OCI-LY7 (cell line): Measurements from ENCODE around the gene LDLRAP1. TPM values are rescaled to one million over a fixed set of nuclear protein-coding genes. Genes with fewer than 3 reads are reported as not detected.

Experiments
- BruUV-seq: library from RNA; stranded (reverse); fragments of 400-500 nt; replicated peaks from 2 replicates; lab custom pipeline; 2021; lab: Mats Ljungman, UMichigan
- CTCF ChIA-PET: fragments of 300-600 bp; sonication (Branson Sonifier 250); formaldehyde crosslinking; loops from one replicate; lab custom pipeline; 2022; ENCODE audit warnings: antibody characterized with exemption; ENCODE audit not compliant: unreplicated experiment; lab: Charles Lee
- POLR2A ChIA-PET: fragments of 300-600 bp; sonication (Branson Sonifier 250); formaldehyde crosslinking; loops from one replicate; lab custom pipeline; 2022; ENCODE audit warnings: antibody characterized with exemption; lab: Charles Lee
- DNase-seq: peaks from one replicate; pipeline ENCODE4 v3.0.0-alpha.2; 2015; ENCODE audit warnings: low spot score
- H2AFZ ChIP-seq: fragments of 200-600 bp; sonication (generic), shearing (Covaris generic); 2 replicates; pipeline ENCODE4 v1.6.1; 2014; ENCODE audit warnings: mild to moderate bottlenecking, antibody characterized with exemption, low read length, moderate library complexity
- H3K27ac ChIP-seq: fragments of 200-600 bp; sonication (generic); 2 replicates; pipeline ENCODE4 v1.5.1; 2014; ENCODE audit warnings: mixed run types, low read depth, mild to moderate bottlenecking, moderate library complexity, low read length, inconsistent platforms; ENCODE audit not compliant: poor library complexity, severe bottlenecking
- H3K36me3 ChIP-seq: fragments of 200-600 bp; sonication (generic); 2 replicates; pipeline ENCODE4 v1.6.1; 2014; ENCODE audit warnings: mild to moderate bottlenecking, antibody characterized with exemption, low read length, moderate library complexity, mixed read lengths; ENCODE audit not compliant: insufficient read depth
- H3K4me1 ChIP-seq: fragments of 200-600 bp; sonication (generic); 2 replicates; pipeline ENCODE4 v1.5.1; 2014; ENCODE audit warnings: mild to moderate bottlenecking, low read length; ENCODE audit not compliant: insufficient read depth, poor library complexity, severe bottlenecking
- H3K4me2 ChIP-seq: fragments of 200-600 bp; sonication (generic); 2 replicates; pipeline ENCODE4 v1.6.1; 2014; ENCODE audit warnings: mild to moderate bottlenecking, low read length
- H3K4me3 ChIP-seq: fragments of 200-600 bp; sonication (generic); 2 replicates; pipeline ENCODE4 v1.5.1; 2014; ENCODE audit warnings: mild to moderate bottlenecking, low read depth, low read length; ENCODE audit not compliant: poor library complexity, severe bottlenecking
- H3K79me2 ChIP-seq: fragments of 200-600 bp; sonication (generic); 2 replicates; pipeline ENCODE4 v1.6.1; 2016; ENCODE audit warnings: low read depth, mild to moderate bottlenecking, low read length, moderate library complexity, mixed read lengths; ENCODE audit not compliant: insufficient read depth
- H3K9me2 ChIP-seq: fragments of 200-600 bp; sonication (generic); 2 replicates; pipeline ENCODE4 v1.6.1; 2016; ENCODE audit warnings: mild to moderate bottlenecking, low read length, mixed read lengths; ENCODE audit not compliant: insufficient read depth
- H3K9me3 ChIP-seq: fragments of 200-600 bp; sonication (generic); 2 replicates; pipeline ENCODE4 v1.6.1; 2014; ENCODE audit warnings: mild to moderate bottlenecking, mixed run types, low read length, mixed read lengths
- H4K20me1 ChIP-seq: fragments of 200-600 bp; sonication (generic); 2 replicates; pipeline ENCODE4 v1.6.1; 2014; ENCODE audit warnings: mild to moderate bottlenecking, antibody characterized with exemption, low read length, moderate library complexity, mixed read lengths; ENCODE audit not compliant: insufficient read depth
- EZH2phosphoT487 ChIP-seq: fragments of 200-600 bp; sonication (generic); IDR thresholded peaks from 2 replicates; pipeline ENCODE4 v1.6.1; 2018; ENCODE audit warnings: low read depth, borderline replicate concordance, mild to moderate bottlenecking, mixed run types, antibody characterized with exemption, low read length, moderate library complexity, mixed read lengths
- intact Hi-C: fragments of 100-400 bp; cut with micrococcal nuclease; formaldehyde crosslinking; loops from one replicate; pipeline ENCODE4 v1.10.0; 2022; ENCODE audit not compliant: unreplicated experiment
- total RNA-seq, 2 experiments: library from RNA; depleted of rRNA in 1 of 2; stranded (reverse); fragments of >200 nt in 1 of 2; shearing (Covaris generic) in 1 of 2; gene quantifications; 2 replicates each; pipeline ENCODE4 v1.2.3, GENCODE V29; 2014 to 2022
- TF ChIP-seq, protein P1 (sequence below): fragments of 200-600 bp; sonication (generic); conservative IDR thresholded peaks from 2 replicates; pipeline ENCODE4 v1.5.1; 2014; ENCODE audit warnings: mild to moderate bottlenecking, antibody characterized with exemption, low read length, moderate library complexity, mixed read lengths

LDLRAP1 gene
- total RNA-seq, 2 experiments from 2014 or later, result 14.9 to 36.2 TPM

DNA sequence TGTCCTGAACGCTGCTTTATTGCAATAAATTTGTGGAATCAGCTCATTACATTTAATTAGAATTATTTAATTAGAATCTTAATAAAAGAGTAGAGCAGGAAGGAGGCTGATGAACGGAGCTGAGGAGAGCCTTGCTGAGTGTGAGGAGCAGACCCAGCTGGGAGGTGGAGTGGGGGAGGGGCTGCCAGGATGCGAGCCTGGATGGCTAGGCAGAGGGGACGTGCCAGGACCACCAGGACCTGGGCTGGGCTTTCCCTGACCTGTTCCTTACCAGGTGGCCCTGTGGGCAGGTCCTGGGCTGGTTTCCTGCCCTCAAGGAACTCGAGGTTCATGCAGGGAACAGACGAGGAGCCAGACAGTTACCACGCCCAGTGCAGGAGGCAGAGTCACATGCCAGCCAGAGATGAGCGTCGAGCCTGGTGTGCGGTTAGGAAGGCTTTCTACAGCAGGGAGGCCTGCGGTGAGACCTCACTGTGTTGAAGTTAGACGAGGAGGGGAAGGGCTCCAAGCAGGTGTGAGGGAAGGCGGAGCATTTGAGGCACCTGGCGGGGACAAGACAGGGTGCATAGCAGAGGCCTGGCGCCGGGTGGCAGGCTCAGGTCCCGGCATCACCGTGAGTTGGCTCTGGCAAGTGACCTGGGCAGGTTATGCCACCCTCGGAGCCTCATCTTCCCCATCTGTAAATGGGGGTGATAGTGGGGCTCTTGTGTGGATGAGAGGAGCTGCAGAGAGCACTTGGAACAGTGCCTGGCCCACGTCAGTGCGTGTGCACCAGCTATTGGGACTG, 33.9 kb downstream of the LDLRAP1 start:
- no peak for DNase-seq
- intact Hi-C loops, result no loop called here
- POLR2A ChIA-PET, result no interaction called here
- no peak overlapping the region for H3K4me2 ChIP-seq
- H3K79me2 ChIP-seq, result no peaks in the 10 kb centered on the region
- H3K36me3 ChIP-seq, result no peaks in the 10 kb centered on the region
- peaks cover 25% of the 10 kb centered on the region for H3K4me1 ChIP-seq
- no peak for TF ChIP-seq EZH2phosphoT487
- TF ChIP-seq, protein P1, sequence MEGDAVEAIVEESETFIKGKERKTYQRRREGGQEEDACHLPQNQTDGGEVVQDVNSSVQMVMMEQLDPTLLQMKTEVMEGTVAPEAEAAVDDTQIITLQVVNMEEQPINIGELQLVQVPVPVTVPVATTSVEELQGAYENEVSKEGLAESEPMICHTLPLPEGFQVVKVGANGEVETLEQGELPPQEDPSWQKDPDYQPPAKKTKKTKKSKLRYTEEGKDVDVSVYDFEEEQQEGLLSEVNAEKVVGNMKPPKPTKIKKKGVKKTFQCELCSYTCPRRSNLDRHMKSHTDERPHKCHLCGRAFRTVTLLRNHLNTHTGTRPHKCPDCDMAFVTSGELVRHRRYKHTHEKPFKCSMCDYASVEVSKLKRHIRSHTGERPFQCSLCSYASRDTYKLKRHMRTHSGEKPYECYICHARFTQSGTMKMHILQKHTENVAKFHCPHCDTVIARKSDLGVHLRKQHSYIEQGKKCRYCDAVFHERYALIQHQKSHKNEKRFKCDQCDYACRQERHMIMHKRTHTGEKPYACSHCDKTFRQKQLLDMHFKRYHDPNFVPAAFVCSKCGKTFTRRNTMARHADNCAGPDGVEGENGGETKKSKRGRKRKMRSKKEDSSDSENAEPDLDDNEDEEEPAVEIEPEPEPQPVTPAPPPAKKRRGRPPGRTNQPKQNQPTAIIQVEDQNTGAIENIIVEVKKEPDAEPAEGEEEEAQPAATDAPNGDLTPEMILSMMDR, result no peak
- H3K9me2 ChIP-seq, result no peaks in the 10 kb centered on the region
- H2AFZ ChIP-seq, result no peak overlapping the region
- no peaks in the 10 kb centered on the region for H3K9me3 ChIP-seq
- no peaks in the 10 kb centered on the region for H4K20me1 ChIP-seq
- no TSS peak for BruUV-seq
- CTCF ChIA-PET, result no interaction called here
- no peak overlapping the region for H3K4me3 ChIP-seq
- no peak overlapping the region for H3K27ac ChIP-seq

DNA sequence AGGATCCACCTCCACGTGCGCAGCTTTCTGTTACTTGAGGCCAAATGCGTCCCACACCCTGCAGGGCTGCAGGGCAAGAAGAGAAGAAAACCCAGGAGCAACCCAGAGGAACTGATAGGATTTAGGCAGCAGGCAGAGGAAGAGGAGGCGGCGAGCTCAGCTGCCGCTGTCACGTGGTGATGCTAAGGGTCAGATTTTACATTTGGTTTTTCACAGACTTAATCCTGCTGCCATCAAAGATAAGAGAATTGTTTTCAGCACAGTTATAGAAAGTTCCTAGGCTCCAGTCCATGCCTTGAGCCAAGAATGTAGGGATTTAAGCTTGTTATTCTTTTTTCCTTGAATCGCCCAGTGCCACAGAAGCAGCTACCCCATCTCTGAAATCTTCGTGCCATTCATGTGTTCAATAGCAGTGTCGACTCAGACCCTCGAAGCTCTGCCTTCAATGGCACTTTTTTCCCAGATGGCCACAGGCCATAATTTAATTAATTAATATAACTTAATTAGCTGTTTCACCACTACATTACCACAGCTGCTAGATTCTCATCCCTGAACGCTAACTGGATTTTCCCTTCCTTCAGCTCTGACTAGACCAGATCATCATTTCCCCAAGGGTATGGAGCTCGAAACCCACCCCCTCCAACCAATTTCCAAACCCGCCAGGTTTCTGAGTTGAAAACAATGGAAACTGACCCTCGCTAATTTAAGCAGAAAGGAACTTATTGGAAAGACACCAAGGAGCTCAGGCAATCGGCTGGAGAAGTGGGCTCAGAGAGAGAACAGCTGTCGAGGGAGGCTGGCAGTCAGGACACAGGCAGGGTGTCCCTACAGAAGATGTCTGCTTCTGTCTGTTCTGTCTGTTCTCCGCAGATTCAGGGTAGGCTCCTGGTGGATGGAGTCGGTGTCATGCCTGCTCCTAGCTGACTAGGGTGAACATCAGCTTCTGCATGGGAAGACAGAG, 36.2 kb downstream of the LDLRAP1 start:
- no peaks in the 10 kb centered on the region for H3K36me3 ChIP-seq
- POLR2A ChIA-PET, result interaction anchor here (0.6 to 1.7 kb wide), 4 partner anchors 10 to 546 kb away, joined by 3 to 4 read pairs (median 4); no protein-coding TSS in a partner anchor

More for the DNA sequence above, 36.2 kb downstream of the LDLRAP1 start:
- H3K79me2 ChIP-seq, result no peaks in the 10 kb centered on the region
- BruUV-seq, result no TSS peak
- H3K9me3 ChIP-seq, result no peaks in the 10 kb centered on the region
- H3K27ac ChIP-seq, result no peak overlapping the region
- no peak overlapping the region for H3K4me2 ChIP-seq
- intact Hi-C loops, result no loop called here
- CTCF ChIA-PET, result interaction anchor here (0.6 to 0.8 kb wide), 2 partner anchors 14 to 33 kb away, joined by 3 read pairs; no protein-coding TSS in a partner anchor
- H4K20me1 ChIP-seq, result no peaks in the 10 kb centered on the region
- no peak overlapping the region for H3K4me3 ChIP-seq
- peaks cover 28% of the 10 kb centered on the region for H3K4me1 ChIP-seq
- no peaks in the 10 kb centered on the region for H3K9me2 ChIP-seq
- H2AFZ ChIP-seq, result no peak overlapping the region
- no peak for DNase-seq
- no peak for TF ChIP-seq EZH2phosphoT487
- TF ChIP-seq, protein P1, result no peak
